IMR-90 (cell line): ENCODE measurements around the gene SAMD11.

Experiments used
- BHLHE40 ChIP-seq: fragments of 150-350 bp; IDR thresholded peaks from 2 replicates; pipeline ENCODE4 v1.6.1; 2016; ENCODE audit warnings: mild to moderate bottlenecking, low read depth, low read length
- FOS ChIP-seq: fragments of 150-350 bp; IDR thresholded peaks from 2 replicates; pipeline ENCODE4 v1.6.1; 2016; ENCODE audit warnings: low read depth, low read length
- MAFK ChIP-seq: IDR thresholded peaks from 2 replicates; pipeline ENCODE4 v1.6.1; 2012; ENCODE audit warnings: low read depth, low read length, improper control_type of control experiment
- MAZ ChIP-seq: IDR thresholded peaks from 2 replicates; pipeline ENCODE4 v1.6.1; 2012; ENCODE audit warnings: low read depth, mild to moderate bottlenecking, low read length, improper control_type of control experiment, moderate library complexity, borderline replicate concordance
- NFE2L2 ChIP-seq: fragments of 150-350 bp; IDR thresholded peaks from 2 replicates; pipeline ENCODE4 v1.6.1; 2016; ENCODE audit warnings: low read depth, mild to moderate bottlenecking, low read length
- POLR2A ChIP-seq: IDR thresholded peaks from 2 replicates; pipeline ENCODE4 v1.6.1; 2012; ENCODE audit warnings: mild to moderate bottlenecking, low read depth, low read length
- RAD21 ChIP-seq: IDR thresholded peaks from 2 replicates; pipeline ENCODE4 v1.6.1; 2012; ENCODE audit warnings: low read length, improper control_type of control experiment
- RFX5 ChIP-seq: IDR thresholded peaks from 2 replicates; pipeline ENCODE4 v1.8.0; 2012; ENCODE audit warnings: low read depth, mild to moderate bottlenecking, low read length, moderate library complexity
- TF ChIP-seq, protein P1 (sequence below): conservative IDR thresholded peaks from 2 replicates; pipeline ENCODE4 v1.5.1; 2012; ENCODE audit warnings: mild to moderate bottlenecking, low read depth, low read length, improper control_type of control experiment
- TF ChIP-seq, protein P2 (sequence below): fragments of 150-350 bp; IDR thresholded peaks from 2 replicates; pipeline ENCODE4 v1.6.1; 2016; ENCODE audit warnings: low read depth, mild to moderate bottlenecking, low read length, moderate library complexity, borderline replicate concordance
- TF ChIP-seq, protein P3 (sequence below): fragments of 150-350 bp; IDR thresholded peaks from 2 replicates; pipeline ENCODE4 v1.6.1; 2017; ENCODE audit warnings: mild to moderate bottlenecking, antibody characterized with exemption, low read length, low read depth

DNA sequence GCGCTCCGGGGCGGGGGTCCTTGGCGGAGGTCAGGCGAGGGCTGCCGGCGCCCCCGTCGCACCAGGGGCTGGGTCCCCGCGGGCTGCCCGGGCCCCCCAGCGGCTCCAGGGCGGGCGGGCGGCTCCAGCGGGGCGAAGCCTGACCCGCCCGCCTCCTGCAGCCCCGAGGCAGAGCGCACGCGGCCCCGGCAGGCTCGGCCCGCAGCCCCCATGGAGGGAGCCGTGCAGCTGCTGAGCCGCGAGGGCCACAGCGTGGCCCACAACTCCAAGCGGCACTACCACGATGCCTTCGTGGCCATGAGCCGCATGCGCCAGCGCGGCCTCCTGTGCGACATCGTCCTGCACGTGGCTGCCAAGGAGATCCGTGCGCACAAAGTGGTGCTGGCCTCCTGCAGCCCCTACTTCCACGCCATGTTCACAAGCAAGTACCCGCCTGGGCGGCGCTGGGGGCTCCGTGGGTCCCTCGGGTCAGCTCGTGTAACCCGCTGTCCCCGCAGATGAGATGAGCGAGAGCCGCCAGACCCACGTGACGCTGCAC lies 37.5 kb downstream of the SAMD11 start:
- TF ChIP-seq, protein P1, sequence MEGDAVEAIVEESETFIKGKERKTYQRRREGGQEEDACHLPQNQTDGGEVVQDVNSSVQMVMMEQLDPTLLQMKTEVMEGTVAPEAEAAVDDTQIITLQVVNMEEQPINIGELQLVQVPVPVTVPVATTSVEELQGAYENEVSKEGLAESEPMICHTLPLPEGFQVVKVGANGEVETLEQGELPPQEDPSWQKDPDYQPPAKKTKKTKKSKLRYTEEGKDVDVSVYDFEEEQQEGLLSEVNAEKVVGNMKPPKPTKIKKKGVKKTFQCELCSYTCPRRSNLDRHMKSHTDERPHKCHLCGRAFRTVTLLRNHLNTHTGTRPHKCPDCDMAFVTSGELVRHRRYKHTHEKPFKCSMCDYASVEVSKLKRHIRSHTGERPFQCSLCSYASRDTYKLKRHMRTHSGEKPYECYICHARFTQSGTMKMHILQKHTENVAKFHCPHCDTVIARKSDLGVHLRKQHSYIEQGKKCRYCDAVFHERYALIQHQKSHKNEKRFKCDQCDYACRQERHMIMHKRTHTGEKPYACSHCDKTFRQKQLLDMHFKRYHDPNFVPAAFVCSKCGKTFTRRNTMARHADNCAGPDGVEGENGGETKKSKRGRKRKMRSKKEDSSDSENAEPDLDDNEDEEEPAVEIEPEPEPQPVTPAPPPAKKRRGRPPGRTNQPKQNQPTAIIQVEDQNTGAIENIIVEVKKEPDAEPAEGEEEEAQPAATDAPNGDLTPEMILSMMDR = no peak
- no peak for TF ChIP-seq POLR2A
- no peak for TF ChIP-seq BHLHE40
- TF ChIP-seq RAD21 = no peak
- TF ChIP-seq MAZ = no peak
- no peak for TF ChIP-seq FOS
- TF ChIP-seq MAFK = no peak
- TF ChIP-seq, protein P2, sequence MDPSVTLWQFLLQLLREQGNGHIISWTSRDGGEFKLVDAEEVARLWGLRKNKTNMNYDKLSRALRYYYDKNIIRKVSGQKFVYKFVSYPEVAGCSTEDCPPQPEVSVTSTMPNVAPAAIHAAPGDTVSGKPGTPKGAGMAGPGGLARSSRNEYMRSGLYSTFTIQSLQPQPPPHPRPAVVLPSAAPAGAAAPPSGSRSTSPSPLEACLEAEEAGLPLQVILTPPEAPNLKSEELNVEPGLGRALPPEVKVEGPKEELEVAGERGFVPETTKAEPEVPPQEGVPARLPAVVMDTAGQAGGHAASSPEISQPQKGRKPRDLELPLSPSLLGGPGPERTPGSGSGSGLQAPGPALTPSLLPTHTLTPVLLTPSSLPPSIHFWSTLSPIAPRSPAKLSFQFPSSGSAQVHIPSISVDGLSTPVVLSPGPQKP = no peak
- TF ChIP-seq, protein P3, sequence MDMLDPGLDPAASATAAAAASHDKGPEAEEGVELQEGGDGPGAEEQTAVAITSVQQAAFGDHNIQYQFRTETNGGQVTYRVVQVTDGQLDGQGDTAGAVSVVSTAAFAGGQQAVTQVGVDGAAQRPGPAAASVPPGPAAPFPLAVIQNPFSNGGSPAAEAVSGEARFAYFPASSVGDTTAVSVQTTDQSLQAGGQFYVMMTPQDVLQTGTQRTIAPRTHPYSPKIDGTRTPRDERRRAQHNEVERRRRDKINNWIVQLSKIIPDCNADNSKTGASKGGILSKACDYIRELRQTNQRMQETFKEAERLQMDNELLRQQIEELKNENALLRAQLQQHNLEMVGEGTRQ = no peak
- no peak for TF ChIP-seq NFE2L2
- TF ChIP-seq RFX5 = no peak
